Lower lobe of right lung (tissue), 2 donors: Measurements from ENCODE around the gene CCL25. TPM values are rescaled to one million over a fixed set of nuclear protein-coding genes. Genes with fewer than 3 reads are reported as not detected.

Experiments
- ATAC-seq, 2 donors: fragments of 200-7000 bp; cut with Tn5 transposase; one replicate each; pipeline ENCODE4 v1.9.1; 2020 to 2022; ENCODE audit warnings: mild to moderate bottlenecking in 2 of 2, moderate library complexity in 2 of 2
- DNase-seq: peaks from one replicate; pipeline ENCODE4 v3.0.0-alpha.2; 2020
- H3K27ac ChIP-seq: fragments of 200-600 bp; one replicate; pipeline ENCODE4 v1.8.0; 2022
- H3K27me3 ChIP-seq: fragments of 200-600 bp; one replicate; pipeline ENCODE4 v1.8.0; 2022; ENCODE audit warnings: low read depth
- H3K36me3 ChIP-seq: fragments of 200-600 bp; one replicate; pipeline ENCODE4 v1.8.0; 2022; ENCODE audit warnings: mild to moderate bottlenecking
- H3K4me1 ChIP-seq: fragments of 200-600 bp; one replicate; pipeline ENCODE4 v1.8.0; 2022
- H3K4me3 ChIP-seq: fragments of 200-600 bp; one replicate; pipeline ENCODE4 v1.8.0; 2022; ENCODE audit warnings: mild to moderate bottlenecking
- H3K9me3 ChIP-seq: fragments of 200-600 bp; one replicate; pipeline ENCODE4 v1.8.0; 2022
- intact Hi-C: fragments of 100-400 bp; cut with DNase I; formaldehyde crosslinking; loops from one replicate; pipeline ENCODE4 v1.11.0; 2022
- total RNA-seq: library from RNA; stranded (reverse); fragmentation: NEBNext Ultra II Directional; extraction: Animal tissue kit (Norgen Biotek cat#: 25700); gene quantifications from one replicate; pipeline ENCODE4 v1.2.1, GENCODE V29; 2021
- TF ChIP-seq, protein P1 (sequence below): fragments of 200-600 bp; IDR thresholded peaks from one replicate; pipeline ENCODE4 v1.8.0; 2022; ENCODE audit warnings: antibody characterized with exemption, mild to moderate bottlenecking
- donor health status: DM: no; HTN: yes; CAD: no; lungs with severe emphysema.

The CCL25 gene
- total RNA-seq, 1 donor from 2014 or later = not detected

DNA sequence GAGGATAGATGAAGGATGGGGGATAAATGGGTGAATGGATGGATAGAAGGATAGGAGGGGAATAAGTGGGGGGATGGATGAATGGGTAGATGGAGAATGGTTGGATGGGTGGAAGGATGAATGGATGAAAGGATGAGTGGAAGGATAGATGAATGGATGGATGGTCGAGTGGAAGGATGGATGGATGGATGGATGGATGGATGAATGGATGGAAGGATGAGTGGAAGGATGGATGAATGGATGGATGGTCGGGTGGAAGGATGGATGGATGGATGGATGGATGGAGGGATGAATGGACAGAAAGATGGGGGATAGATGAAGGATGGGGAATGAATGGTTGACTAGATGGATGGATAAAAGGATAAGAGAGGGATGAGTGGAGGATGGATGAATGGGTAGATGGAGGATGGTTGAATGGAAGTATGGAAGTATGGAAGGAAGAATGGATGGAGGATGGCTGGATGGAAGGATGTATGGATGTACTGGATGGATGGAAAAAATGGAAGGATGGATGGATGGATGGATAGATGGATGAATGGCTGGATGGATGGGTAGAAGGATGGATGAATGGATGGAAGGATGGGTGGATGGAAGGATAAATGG, 54.8 kb downstream of the CCL25 start:
- ATAC-seq = no peak
- Histone ChIP-seq H3K27ac (no peak overlapping the region), H3K36me3 (no peaks in the 10 kb centered on the region), H3K27me3 (no peaks in the 10 kb centered on the region), H3K9me3 (no peaks in the 10 kb centered on the region), H3K4me3 (no peak overlapping the region), H3K4me1 (no peaks in the 10 kb centered on the region)
- DNase-seq = no peak
- TF ChIP-seq, protein P1, sequence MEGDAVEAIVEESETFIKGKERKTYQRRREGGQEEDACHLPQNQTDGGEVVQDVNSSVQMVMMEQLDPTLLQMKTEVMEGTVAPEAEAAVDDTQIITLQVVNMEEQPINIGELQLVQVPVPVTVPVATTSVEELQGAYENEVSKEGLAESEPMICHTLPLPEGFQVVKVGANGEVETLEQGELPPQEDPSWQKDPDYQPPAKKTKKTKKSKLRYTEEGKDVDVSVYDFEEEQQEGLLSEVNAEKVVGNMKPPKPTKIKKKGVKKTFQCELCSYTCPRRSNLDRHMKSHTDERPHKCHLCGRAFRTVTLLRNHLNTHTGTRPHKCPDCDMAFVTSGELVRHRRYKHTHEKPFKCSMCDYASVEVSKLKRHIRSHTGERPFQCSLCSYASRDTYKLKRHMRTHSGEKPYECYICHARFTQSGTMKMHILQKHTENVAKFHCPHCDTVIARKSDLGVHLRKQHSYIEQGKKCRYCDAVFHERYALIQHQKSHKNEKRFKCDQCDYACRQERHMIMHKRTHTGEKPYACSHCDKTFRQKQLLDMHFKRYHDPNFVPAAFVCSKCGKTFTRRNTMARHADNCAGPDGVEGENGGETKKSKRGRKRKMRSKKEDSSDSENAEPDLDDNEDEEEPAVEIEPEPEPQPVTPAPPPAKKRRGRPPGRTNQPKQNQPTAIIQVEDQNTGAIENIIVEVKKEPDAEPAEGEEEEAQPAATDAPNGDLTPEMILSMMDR = no peak
- intact Hi-C loops = no loop called here

DNA sequence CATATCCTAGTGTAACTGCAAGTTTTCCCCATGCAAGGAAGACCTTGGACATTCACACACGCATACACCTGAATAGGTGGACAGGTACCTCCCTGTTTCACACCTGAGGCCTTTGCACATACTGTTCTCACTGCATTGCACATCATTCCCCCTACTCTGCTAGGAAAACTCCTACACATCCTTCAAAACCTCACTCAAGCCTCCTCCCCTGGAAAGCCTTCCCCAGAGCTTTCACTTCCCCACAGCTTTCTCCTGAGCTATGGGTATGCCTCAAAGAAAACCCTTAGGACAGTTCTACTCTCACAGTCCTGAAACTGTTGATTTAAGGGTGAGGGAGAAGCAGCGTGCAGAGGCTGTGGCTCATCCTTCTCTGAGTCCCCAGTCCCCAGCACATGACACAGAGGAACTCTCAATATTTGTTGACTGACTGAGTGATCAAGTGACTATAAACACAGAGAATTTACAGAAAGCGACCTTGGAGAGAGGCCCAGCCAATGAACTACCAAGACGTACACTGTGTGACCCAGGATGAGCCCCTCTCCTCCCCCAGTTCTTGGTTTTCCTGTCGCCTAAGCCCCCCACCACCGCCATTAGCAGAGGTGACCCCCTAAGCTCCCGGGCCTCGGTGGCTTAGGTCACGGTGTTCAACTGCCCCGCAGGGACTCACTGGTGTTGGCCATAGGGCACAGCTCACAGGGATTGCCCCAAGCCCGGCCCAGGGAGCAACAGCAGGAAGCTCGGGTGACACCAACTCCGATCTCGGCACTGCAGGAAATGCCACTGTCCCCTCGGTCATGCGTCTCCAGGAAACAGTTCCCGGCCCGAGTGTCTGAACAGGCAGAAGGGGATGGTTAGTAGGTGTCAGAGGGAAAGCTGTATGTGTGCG, 56.2 kb downstream of the CCL25 start:
- no peak overlapping the region for H3K4me3 ChIP-seq
- no peaks in the 10 kb centered on the region for H3K9me3 ChIP-seq
- TF ChIP-seq, protein P1 = no peak
- H3K4me1 ChIP-seq = no peaks in the 10 kb centered on the region
- intact Hi-C loops = no loop called here
- DNase-seq (peak; percentile 28), ATAC-seq (no peak)
- H3K36me3 ChIP-seq = no peaks in the 10 kb centered on the region
- no peak overlapping the region for H3K27ac ChIP-seq
- H3K27me3 ChIP-seq = no peaks in the 10 kb centered on the region

DNA sequence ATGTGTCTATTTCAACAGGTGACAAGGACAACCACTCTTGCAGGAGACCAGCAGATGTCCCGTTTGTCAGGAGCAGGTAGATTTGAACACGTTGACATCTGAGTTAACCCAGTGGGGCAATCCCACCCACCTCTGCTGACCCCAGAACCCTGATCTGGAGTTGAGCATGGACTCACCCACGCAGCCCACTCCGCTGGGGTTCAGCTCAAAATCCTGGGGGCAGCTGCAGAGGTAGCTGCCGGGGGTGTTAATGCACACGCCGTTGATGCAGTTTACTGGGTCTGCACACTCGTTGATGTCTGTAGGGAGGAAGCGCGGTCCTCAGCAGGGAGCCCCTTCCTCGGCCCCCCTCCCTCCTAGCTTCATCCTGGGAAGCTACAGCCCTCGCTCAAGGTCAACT, 56.9 kb downstream of the CCL25 start:
- no peaks in the 10 kb centered on the region for H3K27me3 ChIP-seq
- H3K4me3 ChIP-seq = no peak overlapping the region
- no peak overlapping the region for H3K27ac ChIP-seq
- H3K9me3 ChIP-seq = no peaks in the 10 kb centered on the region
- intact Hi-C loops = no loop called here
- DNase-seq = peak; percentile 23
- no peaks in the 10 kb centered on the region for H3K36me3 ChIP-seq
- TF ChIP-seq, protein P1 = no peak
- H3K4me1 ChIP-seq = no peaks in the 10 kb centered on the region
- ATAC-seq = no peak

DNA sequence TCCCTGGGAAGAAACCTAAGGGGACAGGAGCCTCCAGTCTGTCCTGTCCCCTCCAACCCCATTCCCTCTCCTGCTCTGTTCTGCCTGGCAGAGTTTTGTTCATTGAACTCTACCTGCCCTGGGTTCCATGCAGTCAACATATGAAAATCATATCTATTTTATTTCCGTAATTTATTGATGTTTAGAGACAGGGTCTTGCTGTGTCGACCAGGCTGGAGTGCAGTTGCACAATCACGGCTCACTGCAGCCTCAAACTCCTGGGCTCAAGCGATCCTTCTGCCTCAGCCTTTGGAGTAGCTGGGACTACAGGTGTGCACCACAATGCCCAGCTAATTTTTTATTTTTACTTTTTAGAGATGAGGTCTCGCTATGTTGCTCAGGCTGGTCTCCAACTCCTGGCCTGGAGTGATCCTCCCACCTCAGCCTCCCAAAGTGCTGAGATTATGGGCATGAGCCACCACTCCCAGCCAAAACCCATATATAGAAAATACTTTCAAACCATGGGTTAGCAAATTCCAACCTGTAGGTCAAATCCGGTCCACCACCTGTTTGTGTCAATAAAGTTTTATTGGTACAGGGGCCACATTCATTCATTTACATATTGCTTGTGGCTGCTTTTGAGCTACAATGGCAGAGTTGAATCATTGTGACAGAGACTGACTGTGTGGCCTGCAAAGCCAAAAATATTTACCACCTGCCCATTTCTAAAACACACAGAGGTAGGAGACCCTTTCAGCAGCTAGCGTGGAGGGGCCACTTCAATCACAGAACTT, 57.5 kb downstream of the CCL25 start:
- Histone ChIP-seq H3K9me3 (no peaks in the 10 kb centered on the region), H3K36me3 (no peaks in the 10 kb centered on the region), H3K4me1 (no peaks in the 10 kb centered on the region), H3K27ac (no peak overlapping the region), H3K4me3 (no peak overlapping the region), H3K27me3 (no peaks in the 10 kb centered on the region)
- intact Hi-C loops = no loop called here
- ATAC-seq (no peak), DNase-seq (peak; percentile 5)
- TF ChIP-seq, protein P1 = no peak

DNA sequence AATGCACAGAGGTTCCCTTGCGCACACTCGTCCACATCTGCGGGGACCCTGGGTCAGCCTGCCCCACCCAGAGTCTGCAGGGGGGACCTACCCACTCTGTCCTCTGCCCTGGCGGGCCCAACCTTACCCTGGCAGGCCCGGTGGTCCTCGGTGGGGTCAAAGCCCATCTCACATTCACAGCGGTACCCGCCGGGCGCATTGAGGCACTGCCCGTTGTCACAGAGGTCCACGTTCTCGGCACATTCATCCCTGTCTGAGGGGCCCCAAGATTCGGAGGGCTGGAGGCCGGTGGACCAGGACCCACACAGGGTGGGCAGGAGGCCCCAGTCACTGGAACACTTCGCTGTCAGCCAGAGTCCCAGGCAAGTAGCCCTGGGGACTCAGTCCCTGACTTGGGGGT, 58.4 kb downstream of the CCL25 start:
- Histone ChIP-seq H3K4me3 (no peak overlapping the region), H3K36me3 (no peaks in the 10 kb centered on the region), H3K4me1 (no peaks in the 10 kb centered on the region), H3K27ac (no peak overlapping the region), H3K27me3 (no peaks in the 10 kb centered on the region), H3K9me3 (no peaks in the 10 kb centered on the region)
- TF ChIP-seq, protein P1 = no peak
- ATAC-seq (no peak), DNase-seq (peak; percentile 45)
- intact Hi-C loops = no loop called here
